Lower lobe of right lung (tissue), 2 donors: ENCODE measurements around the gene SPHK1. TPM values are rescaled to one million over a fixed set of nuclear protein-coding genes. Genes with fewer than 3 reads are reported as not detected.

Source experiments
- ATAC-seq, 2 donors: fragments of 200-7000 bp; cut with Tn5 transposase; one replicate each; pipeline ENCODE4 v1.9.1; 2020 to 2022; ENCODE audit warnings: mild to moderate bottlenecking in 2 of 2, moderate library complexity in 2 of 2
- DNase-seq: peaks from one replicate; pipeline ENCODE4 v3.0.0-alpha.2; 2020
- H3K27ac ChIP-seq: fragments of 200-600 bp; one replicate; pipeline ENCODE4 v1.8.0; 2022
- H3K27me3 ChIP-seq: fragments of 200-600 bp; one replicate; pipeline ENCODE4 v1.8.0; 2022; ENCODE audit warnings: low read depth
- H3K36me3 ChIP-seq: fragments of 200-600 bp; one replicate; pipeline ENCODE4 v1.8.0; 2022; ENCODE audit warnings: mild to moderate bottlenecking
- H3K4me1 ChIP-seq: fragments of 200-600 bp; one replicate; pipeline ENCODE4 v1.8.0; 2022
- H3K4me3 ChIP-seq: fragments of 200-600 bp; one replicate; pipeline ENCODE4 v1.8.0; 2022; ENCODE audit warnings: mild to moderate bottlenecking
- H3K9me3 ChIP-seq: fragments of 200-600 bp; one replicate; pipeline ENCODE4 v1.8.0; 2022
- CTCF ChIP-seq: fragments of 200-600 bp; IDR thresholded peaks from one replicate; pipeline ENCODE4 v1.8.0; 2022; ENCODE audit warnings: antibody characterized with exemption, mild to moderate bottlenecking
- intact Hi-C: fragments of 100-400 bp; cut with DNase I; formaldehyde crosslinking; loops from one replicate; pipeline ENCODE4 v1.11.0; 2022
- total RNA-seq: library from RNA; stranded (reverse); fragmentation: NEBNext Ultra II Directional; extraction: Animal tissue kit (Norgen Biotek cat#: 25700); gene quantifications from one replicate; pipeline ENCODE4 v1.2.1, GENCODE V29; 2021
- donor health status: DM: no; HTN: yes; CAD: no; lungs with severe emphysema.

The SPHK1 gene
- total RNA-seq, 1 donor from 2014 or later: 8.2 TPM

GRCh38 chr17:76435751-76436150 is 51.3 kb downstream of the SPHK1 start:
- H3K27me3 ChIP-seq: no peaks in the 10 kb centered on the region
- H3K9me3 ChIP-seq: no peaks in the 10 kb centered on the region
- no peaks in the 10 kb centered on the region for H3K36me3 ChIP-seq
- no peak for ATAC-seq
- TF ChIP-seq CTCF: no peak
- no peak for DNase-seq
- H3K27ac ChIP-seq: no peak overlapping the region
- no peak overlapping the region for H3K4me3 ChIP-seq
- intact Hi-C loops: no loop called here
- peaks cover 6% of the 10 kb centered on the region for H3K4me1 ChIP-seq

Other genes with a start within 250 kb of the SPHK1 start
- 21.5 TPM for gene FOXJ1, start 243.4 kb upstream of the SPHK1 start, total RNA-seq
- gene RNF157, start 144.1 kb upstream of the SPHK1 start, total RNA-seq: 2.4 TPM
- gene UBALD2, start 119.3 kb upstream of the SPHK1 start, total RNA-seq: 62.7 TPM
- gene QRICH2, start 76.3 kb upstream of the SPHK1 start, total RNA-seq: 4.5 TPM
- gene PRPSAP1, start 30.7 kb upstream of the SPHK1 start, total RNA-seq: 70.4 TPM
- 18.2 TPM for gene UBE2O, start 68.5 kb downstream of the SPHK1 start, total RNA-seq
- gene AANAT, start 83.0 kb downstream of the SPHK1 start, total RNA-seq: not detected
- gene RHBDF2, start 116.8 kb downstream of the SPHK1 start, total RNA-seq: 47.8 TPM
- gene CYGB, start 153.1 kb downstream of the SPHK1 start, total RNA-seq: 30.2 TPM
- 8.2 TPM for gene PRCD, start 155.4 kb downstream of the SPHK1 start, total RNA-seq
- 29.0 TPM for gene ST6GALNAC2, start 201.3 kb downstream of the SPHK1 start, total RNA-seq